Activated T-cell treated with anti-CD3 and anti-CD28 coated beads for 48 hours (primary cell): Measurements from ENCODE around the gene DLX1.
"Not testable (repeated sequence)": the region's sequence is repeated elsewhere in the genome, so short reads cannot be mapped to it uniquely, and the experiment has no call there.

ENCODE experiments used
- DNase-seq: peaks from one replicate; pipeline ENCODE4 v3.0.0-alpha.2; 2020; ENCODE audit warnings: low read depth

The DLX1 gene

DNA sequence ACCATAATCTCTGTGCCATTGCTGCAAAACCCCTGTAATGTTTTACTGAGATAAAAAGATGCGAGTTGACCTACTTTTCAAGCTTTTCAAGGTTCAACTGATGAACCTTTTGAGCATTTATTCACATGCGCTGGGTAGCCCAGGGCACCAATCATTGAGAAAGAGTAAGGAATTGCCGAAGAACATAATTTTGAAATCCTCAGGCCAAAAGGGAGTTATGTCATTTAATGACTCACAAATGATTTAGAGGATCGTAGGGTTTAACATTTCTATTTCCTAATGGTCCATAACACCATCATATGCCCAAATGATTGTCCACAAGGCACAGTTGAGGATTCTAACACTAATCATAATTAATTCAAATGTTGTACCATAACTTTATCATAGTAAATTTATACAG is 20.2 kb upstream of the DLX1 start:
- no peak for DNase-seq

DNA sequence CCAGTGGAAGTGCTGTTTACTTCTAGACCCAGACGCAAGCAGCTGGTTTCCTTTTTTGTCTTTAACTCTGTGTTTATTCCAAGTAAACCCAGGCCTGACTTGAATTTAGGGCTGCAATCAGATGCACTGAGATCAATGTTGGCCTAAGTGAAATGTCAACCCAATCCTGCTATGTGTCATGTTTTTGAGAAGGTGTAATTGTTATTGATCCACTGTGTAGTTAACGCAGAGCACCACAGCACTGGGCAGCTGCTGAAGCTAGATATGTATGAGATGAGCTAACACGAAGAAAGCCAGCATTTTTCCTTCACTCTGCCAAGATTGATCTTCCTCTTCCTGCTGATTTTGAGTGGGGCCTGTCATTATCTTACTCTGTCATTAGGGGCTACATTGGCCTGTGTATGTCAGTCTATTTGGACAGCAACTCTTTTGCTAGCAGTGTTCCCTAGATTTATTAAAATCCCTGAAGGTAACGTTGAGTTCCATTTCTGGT is 18.9 kb upstream of the DLX1 start:
- no peak for DNase-seq

GRCh38 chr2:172067905-172068304 is 17.4 kb upstream of the DLX1 start:
- DNase-seq, result not testable (repeated sequence)

DNA sequence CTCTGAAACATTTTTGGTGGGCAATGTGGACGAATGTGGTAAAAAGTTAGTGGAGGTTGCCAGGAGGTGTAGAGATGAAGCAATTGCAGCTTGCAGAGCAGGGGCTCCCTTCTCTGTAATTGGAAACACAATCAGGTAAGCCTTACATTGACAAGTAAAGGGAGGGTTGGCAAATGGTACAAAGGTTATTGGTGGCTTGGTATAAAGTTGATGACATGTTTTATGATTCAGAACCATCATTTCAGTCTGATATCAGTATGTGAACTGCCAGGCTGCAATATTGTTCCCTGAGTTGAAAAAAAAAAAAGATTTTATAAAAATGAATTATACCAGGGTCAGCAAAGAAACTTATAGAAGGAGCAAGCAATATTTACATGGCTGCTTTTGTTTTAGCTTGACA is 14.4 kb upstream of the DLX1 start:
- no peak for DNase-seq

- no peak for DNase-seq
These were observed 13.0 kb upstream of the DLX1 start for GRCh38 chr2:172072303-172072702.

- DNase-seq, result no peak
These were observed 12.6 kb upstream of the DLX1 start for GRCh38 chr2:172072706-172073105.

- DNase-seq, result no peak
These were observed 11.8 kb upstream of the DLX1 start for GRCh38 chr2:172073518-172073917.

- DNase-seq, result no peak
These were observed 11.1 kb upstream of the DLX1 start for GRCh38 chr2:172074254-172074653.

- no peak for DNase-seq
These were observed 5.9 kb upstream of the DLX1 start for GRCh38 chr2:172079416-172079815.

DNA sequence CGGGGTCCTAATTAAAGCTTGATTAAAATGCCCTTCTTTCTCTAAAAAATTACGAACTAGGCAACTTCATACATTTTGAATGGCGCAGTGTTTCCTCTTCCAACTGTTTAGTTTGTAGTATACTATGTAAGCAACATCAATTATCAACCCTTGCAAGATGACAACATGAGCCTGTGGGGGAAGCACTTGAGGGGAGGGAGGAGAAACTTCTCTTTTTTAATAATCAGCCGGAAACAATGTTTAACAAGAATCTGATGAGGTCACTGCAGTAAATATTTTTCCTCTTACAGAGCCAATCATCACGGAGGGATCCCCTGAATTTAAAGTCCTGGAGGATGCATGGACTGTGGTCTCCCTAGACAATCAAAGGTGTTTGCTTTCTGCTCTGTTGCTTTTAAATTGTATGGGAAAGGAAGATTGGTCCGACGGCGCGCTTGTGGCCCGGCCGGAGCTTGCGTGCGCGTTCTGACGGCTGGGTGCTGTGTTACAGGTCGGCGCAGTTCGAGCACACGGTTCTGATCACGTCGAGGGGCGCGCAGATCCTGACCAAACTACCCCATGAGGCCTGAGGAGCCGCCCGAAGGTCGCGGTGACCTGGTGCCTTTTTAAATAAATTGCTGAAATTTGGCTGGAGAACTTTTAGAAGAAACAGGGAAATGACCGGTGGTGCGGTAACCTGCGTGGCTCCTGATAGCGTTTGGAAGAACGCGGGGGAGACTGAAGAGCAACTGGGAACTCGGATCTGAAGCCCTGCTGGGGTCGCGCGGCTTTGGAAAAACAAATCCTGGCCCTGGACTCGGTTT is 5.3 kb upstream of the DLX1 start:
- DNase-seq, result no peak

DNA sequence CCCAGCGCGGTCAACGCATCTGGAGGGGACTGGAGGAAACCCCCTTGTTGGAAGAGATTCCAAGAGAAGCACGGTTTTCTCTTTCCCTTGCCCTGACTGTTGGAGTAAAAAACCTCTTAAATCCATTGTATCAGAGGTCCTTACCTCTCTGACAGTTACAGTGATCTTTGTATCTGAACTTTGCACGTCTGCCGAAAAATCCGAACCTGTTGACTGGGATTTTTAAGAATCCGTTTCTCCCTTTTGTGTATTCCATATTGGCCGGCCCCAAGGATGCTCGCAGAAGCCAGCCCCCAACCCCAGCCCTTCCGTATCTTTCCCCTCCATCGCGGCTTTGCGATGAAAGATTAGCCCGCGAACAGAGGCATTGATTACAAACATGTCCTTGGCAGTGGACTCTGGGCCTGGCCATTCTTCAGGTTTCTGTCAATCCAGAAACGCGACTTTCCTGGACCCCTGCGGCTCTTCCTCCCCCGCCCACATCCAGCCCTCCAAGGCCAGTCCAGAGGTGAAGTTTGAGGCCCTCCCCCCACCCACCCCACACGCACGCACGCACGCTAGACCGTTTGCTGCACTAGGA is 4.6 kb upstream of the DLX1 start:
- DNase-seq, result no peak

DNA sequence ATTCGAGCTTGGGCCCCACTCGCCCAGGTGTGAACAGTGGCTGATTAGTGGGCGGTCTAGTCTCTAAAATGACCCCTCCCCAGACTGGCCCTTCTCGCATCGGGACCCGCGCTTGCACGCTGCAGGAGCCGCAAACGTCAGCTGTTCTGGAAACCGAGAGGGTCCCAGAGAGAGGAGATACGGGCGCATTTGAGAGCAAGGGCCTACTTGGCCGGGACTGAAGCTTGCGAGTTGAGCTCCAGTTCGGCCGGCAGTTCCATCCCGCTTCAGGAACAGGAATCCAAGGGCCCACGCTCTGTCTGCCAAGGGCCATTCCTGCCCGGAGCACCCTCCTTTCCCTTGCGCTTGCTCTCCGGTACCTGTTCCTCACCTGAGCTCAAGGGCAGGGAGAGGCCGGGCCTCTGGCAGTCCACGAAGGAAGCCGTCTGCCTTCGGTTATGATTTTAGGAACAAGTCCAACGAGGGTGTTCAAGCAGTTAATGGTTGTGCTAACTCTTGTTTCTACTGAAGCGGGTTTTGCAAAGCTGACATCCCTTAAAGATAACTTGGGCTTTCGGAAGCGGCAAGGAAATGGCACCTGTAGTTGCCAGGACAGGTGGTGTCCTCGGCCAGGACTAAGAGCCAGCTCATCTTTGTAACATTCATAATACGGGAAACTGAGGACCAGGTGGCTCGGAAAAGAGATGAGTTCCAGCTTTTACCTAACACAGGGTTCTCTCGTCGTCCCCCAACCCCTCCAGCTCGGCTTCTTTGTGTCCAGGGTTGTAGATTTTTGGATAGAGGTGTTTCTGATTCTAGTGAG is 3.9 kb upstream of the DLX1 start:
- no peak for DNase-seq

GRCh38 chr2:172082105-172082943 is 3.0 kb upstream of the DLX1 start:
- DNase-seq, result no peak

GRCh38 chr2:172082944-172083627 is 2.2 kb upstream of the DLX1 start:
- DNase-seq, result no peak

DNA sequence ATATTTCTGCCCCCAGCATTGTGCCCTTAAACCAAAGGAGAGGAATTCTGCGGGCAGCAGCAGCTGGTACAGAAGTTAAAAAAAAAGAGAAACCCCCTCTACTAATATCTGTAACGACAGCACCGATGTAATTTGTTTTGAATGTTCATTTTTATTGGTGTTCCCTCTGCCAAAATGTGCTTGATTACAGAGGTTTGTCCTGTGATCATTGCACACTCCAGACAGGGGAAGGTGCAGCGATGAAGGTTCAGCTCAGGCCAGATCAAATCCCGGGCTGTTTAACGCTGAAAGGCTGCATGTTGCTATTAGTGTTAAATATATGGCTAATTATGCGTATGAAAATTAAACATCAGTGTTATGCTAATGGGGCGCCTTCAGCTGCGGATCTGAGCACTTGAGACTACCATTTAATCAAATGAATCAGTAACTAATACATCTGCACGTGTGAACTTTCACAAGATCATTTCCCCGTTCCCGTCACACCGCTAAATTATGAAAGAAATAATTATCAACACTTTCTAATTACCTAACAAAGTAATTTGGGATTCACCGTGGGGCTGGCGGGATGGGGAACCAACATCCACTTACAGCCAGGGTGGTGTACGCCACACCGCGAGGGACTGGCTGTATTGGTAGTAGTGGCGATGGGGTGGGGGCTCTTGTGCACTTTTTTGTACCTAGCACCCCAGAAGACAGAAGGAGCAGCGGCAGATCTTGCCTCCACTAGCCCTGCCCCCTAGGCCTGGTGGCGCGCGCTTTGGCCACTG is 1.5 kb upstream of the DLX1 start:
- DNase-seq, result no peak

- no peak for DNase-seq
These were observed 987 bp upstream of the DLX1 start for GRCh38 chr2:172084395-172084644.

DNA sequence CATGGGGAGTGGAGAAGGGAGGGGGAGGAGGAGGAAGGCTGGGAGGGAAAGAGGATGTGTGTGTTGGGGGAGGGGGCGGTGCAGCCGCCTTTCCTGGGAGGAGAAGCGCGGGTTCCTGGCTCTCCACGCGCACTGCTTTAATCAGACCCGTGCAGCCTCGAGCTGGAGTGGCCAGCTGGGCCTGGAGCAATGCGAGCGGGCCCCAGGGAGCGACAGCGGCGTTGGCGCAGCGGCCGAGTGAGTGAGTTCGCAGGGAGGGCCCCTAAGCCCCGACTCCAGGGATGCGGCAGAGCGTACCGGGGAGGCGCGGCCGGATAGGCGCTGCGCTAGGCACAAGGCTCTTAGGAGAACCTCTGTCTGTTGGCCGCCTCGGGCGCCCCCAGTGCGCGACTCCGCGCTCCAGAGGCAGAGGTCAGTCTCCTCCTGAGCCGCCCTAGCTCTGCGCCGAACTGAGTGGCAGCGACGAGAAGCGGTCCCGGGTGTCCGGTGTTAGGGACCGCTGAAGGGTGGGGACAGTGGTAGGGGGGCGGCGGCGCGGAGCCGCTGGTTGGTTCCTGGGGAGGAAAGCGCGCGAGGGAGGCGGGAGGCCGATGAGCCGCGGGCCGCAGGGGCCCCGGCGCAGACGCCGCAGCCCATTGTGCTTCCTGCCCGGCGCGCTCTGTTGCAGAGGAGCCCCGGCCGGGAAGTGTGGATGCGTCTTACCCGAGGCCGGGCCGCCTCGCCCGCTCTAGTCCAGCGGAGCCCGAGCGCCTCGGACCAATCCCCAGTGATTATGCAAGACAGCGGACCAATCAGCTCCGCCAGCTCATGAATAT is 455 bp upstream of the DLX1 start:
- no peak for DNase-seq

- no peak for DNase-seq
These were observed 1.2 kb downstream of the DLX1 start for GRCh38 chr2:172086241-172087206.
